Measurements from ENCODE around the gene SPAG16. TPM values are rescaled to one million over a fixed set of nuclear protein-coding genes. Genes with fewer than 3 reads are reported as not detected.
A peak's percentile ranks its signal among the peaks of the same experiment; 100 is the strongest.

The SPAG16 gene
- total RNA-seq, 1 donor = 56.1 TPM

DNA sequence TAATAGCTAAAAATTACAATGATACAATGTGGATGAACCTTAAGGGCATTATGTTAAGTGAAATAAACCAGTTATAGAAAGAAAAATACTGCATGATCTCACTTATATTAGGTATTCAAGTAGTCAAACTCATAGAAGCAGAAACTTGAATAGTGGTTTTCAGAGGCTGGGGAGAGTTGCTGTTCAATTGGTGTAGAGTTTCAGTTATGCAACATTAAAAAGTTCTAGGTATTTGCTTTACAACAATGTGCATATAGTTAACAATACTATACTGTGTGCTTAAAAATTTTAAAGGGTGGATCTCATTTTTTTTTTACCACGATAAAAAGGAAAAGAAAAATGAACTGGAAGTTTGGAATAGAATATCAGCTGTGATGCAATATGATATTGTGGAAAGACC lies 479.1 kb downstream of the SPAG16 start:
- TF ChIP-seq, protein P1, sequence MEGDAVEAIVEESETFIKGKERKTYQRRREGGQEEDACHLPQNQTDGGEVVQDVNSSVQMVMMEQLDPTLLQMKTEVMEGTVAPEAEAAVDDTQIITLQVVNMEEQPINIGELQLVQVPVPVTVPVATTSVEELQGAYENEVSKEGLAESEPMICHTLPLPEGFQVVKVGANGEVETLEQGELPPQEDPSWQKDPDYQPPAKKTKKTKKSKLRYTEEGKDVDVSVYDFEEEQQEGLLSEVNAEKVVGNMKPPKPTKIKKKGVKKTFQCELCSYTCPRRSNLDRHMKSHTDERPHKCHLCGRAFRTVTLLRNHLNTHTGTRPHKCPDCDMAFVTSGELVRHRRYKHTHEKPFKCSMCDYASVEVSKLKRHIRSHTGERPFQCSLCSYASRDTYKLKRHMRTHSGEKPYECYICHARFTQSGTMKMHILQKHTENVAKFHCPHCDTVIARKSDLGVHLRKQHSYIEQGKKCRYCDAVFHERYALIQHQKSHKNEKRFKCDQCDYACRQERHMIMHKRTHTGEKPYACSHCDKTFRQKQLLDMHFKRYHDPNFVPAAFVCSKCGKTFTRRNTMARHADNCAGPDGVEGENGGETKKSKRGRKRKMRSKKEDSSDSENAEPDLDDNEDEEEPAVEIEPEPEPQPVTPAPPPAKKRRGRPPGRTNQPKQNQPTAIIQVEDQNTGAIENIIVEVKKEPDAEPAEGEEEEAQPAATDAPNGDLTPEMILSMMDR (IDR thresholded peaks at IDR 0.05; ENCODE audit: insufficient read depth, low read depth, low read length) = no peak
- DNase-seq (ENCODE audit: low read depth) = no peak
- no peak overlapping the region for H3K4me3 ChIP-seq (ENCODE audit: low read depth, low read length)

DNA sequence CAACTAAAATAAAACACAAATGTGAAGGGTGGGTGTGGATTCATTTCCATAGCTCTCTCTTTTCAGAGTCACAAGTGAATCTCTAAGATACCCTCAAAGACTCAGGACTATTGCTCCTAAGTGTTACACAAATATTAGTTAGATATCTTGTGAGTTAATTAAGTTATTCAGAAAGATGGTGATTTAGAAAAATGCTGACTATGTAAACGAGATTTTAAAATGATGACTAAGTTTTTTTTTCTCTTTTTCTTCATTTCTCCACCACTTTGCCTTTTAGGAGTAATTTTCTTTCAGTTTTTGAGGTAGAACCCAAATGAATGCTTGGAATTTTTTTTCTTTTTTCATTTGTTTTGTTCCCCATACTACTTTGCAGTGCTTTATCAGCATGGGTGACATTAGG lies 479.7 kb downstream of the SPAG16 start:
- TF ChIP-seq, protein P1 (IDR thresholded peaks at IDR 0.05; ENCODE audit: insufficient read depth, low read depth, low read length) = no peak
- no peak overlapping the region for H3K4me3 ChIP-seq (ENCODE audit: low read depth, low read length)
- no peak for DNase-seq (ENCODE audit: low read depth)

DNA sequence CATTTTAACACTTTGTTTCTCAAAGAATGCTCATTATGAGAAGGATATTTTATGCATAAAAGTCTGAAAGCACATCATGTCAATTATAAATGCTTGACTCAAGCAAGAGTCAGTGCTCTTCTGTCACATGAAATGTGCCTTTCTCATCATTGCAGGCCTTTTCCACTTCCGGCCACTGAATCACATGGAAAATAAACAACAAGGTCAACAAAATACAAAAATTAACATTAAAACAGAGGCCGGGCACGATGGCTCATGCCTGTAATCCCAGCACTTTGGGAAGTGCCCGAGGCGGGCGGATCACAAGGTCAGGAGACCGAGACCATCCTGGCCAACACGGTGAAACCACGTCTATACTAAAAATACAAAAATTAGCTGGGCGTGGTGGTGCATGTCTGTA lies 480.6 kb downstream of the SPAG16 start:
- DNase-seq (ENCODE audit: low read depth) = no peak
- TF ChIP-seq, protein P1 (IDR thresholded peaks at IDR 0.05; ENCODE audit: insufficient read depth, low read depth, low read length) = no peak
- H3K4me3 ChIP-seq (ENCODE audit: low read depth, low read length) = no peak overlapping the region

DNA sequence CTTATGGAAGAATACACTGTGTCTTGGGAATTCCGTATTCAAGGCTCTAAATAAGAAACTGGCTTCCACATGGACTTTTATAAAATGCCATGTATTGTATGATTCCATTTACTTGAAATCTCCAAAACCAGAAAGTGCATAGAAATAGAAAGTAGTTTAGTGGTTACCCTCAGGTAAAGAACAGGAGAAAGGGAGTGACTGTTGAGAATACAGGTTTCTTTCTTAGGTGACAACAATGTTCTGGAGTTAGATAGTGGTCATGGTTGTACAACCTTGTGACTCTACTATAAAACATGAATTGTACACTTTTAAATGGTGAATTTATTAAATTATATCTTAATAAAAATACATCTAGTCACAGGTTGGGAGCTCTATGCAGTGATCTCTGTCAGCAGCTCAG lies 481.8 kb downstream of the SPAG16 start:
- TF ChIP-seq, protein P1 (IDR thresholded peaks at IDR 0.05; ENCODE audit: insufficient read depth, low read depth, low read length) = no peak
- H3K4me3 ChIP-seq (ENCODE audit: low read depth, low read length) = no peak overlapping the region
- no peak for DNase-seq (ENCODE audit: low read depth)

DNA sequence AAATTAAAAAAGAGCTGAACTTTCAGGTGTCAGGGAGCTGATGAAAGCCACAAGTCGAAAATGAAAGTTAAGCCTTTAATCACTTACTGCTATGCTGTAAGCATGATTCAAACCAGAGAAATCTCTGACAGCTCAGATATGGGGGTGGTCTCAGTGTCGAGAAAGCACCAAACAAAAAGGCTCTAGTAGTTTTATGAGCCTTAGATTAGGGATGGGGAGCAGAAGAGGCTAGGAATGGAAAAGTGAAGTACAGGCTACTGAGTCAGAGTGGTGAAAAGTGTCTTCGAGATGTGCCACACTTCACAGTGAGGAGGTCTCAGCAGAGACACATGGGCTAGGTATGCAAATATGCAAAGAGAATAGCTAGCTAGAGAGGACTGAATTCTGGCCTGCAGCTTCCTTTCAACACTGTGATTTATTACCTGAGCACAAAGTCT lies 482.2 kb downstream of the SPAG16 start:
- TF ChIP-seq, protein P1 (IDR thresholded peaks at IDR 0.05; ENCODE audit: insufficient read depth, low read depth, low read length) = no peak
- DNase-seq (ENCODE audit: low read depth) = peak; percentile 2
- no peak overlapping the region for H3K4me3 ChIP-seq (ENCODE audit: low read depth, low read length)

DNA sequence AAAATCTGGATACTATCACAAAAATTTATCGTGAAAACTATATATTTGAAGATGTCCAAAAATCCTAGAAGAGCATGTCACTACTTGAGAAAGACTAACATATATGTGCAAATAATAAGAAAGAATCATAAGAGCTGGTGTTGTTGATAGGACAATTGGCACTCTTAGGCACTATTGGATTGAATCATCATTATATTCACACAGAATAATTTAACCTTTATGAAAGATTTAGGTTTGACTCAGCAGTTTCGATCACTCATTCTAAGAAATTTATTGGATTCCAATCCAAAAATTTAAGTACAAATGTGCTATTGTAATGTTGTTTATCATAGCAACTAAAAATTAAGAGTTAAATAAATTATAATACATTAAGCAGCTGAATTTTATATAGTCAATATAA lies 503.6 kb downstream of the SPAG16 start:
- H3K4me3 ChIP-seq (ENCODE audit: low read depth, low read length) = no peak overlapping the region
- DNase-seq (ENCODE audit: low read depth) = no peak
- TF ChIP-seq, protein P1 (IDR thresholded peaks at IDR 0.05; ENCODE audit: insufficient read depth, low read depth, low read length) = no peak

DNA sequence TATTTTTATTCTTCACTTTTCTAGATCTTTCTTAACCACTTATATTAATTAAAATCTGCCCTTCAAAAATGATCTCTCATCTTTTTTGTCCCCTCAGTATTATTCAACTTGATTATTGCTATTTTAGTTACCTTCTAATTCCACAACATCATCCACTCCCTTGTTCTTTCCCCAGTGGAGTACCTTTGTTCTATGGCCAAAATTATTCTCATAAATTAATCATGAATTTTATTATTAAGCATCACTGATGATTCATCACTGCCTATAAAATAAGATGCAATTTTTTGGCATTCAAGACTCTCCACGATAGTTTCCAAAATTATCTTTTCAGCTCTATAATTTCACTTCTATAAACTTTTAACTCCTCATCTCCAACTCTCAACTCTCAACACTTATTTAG lies 505.7 kb downstream of the SPAG16 start:
- TF ChIP-seq, protein P1 (IDR thresholded peaks at IDR 0.05; ENCODE audit: insufficient read depth, low read depth, low read length) = no peak
- H3K4me3 ChIP-seq (ENCODE audit: low read depth, low read length) = no peak overlapping the region
- no peak for DNase-seq (ENCODE audit: low read depth)

All from fibroblast of villous mesenchyme (primary cell).